Mucosa of gallbladder (tissue), 1 donor: ENCODE measurements around the gene IPO4. TPM values are rescaled to one million over a fixed set of nuclear protein-coding genes. Genes with fewer than 3 reads are reported as not detected.

Source experiments
- DNase-seq: peaks from one replicate; pipeline ENCODE4 v3.0.0-alpha.2; 2020; ENCODE audit warnings: low spot score
- total RNA-seq: library from RNA; stranded (reverse); gene quantifications from one replicate; pipeline ENCODE4 v1.2.1, GENCODE V29; 2021
- donor health status: DM: no; HTN: no; CAD: no.

The IPO4 gene
- total RNA-seq, 1 donor from 2014 or later: 23.0 TPM

DNA sequence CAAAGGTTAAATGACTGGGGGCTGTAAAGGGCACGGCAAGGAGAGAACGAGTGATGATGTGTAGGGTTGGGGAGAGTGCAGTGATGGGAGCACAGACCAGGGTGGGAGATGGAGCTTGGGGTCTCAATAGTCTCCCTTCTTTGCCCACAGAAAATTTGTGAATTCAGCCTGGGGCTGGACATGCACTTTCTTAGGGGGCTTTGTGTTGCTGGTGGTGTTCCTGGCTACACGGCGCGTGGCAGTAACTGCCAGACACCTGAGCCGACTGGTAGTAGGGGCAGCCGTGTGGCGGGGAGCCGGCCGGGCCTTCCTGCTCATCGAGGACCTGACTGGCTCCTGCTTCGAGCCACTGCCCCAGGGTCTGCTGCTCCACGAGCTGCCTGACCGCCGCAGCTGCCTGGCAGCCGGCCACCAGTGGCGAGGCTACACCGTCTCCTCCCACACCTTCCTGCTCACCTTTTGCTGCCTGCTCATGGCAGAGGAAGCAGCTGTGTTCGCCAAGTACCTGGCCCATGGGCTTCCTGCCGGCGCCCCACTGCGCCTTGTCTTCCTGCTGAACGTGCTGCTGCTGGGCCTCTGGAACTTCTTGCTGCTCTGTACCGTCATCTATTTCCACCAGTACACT, 56.4 kb downstream of the IPO4 start:
- no peak for DNase-seq

DNA sequence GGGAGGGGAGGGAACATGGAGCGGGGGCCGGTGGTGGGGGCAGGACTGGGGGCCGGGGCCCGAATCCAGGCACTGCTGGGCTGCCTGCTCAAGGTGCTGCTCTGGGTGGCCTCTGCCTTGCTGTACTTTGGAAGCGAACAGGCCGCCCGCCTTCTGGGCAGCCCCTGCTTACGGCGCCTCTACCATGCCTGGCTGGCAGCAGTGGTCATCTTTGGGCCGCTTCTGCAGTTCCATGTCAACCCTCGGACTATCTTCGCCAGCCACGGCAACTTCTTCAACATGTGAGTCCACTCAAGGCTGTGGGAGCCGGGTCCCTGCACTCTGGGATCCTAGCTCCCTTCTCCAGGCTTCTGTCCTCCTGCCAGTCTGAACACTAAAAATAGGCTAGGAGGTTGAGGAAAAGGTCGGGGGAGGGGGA, 57.1 kb downstream of the IPO4 start:
- DNase-seq: no peak

DNA sequence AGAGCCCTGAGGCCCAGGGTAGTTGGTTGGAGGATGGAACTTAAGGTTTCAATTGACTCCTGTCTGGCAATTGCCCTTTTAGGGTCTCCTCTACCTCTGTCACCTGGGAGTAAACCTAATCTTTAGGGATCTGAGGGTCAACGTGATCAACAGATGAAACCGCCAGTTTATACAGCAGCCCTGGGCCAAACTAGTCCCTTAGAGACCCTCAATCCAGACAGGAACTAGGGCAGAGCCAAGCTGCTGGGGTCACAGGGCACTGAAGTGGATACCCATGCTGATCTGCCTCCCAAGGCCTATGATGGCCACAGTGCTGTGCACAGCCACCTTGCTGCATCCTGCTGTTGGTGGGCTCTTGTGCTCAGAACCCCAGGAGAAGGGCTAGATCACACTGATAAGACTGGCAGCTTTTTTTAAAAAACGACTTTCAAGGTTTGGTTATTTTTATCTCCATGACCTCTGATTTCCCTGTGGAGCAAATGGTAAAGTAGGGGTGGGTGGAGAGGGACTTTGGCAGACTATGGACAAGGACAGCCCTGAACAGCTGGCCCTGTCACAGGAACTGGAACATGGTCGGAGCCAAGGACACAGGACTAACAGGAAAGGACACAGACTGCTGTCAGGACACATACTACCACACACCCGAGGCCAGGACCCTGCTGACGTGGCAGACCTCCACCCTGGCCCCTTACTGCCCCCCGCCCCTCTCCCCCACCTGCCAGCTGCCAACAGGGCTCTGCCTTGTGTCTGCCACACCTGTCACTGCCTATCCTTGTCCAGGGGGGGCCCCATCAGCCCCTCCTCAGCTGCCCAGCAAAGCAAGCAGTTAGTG, 57.7 kb downstream of the IPO4 start:
- DNase-seq: no peak

DNA sequence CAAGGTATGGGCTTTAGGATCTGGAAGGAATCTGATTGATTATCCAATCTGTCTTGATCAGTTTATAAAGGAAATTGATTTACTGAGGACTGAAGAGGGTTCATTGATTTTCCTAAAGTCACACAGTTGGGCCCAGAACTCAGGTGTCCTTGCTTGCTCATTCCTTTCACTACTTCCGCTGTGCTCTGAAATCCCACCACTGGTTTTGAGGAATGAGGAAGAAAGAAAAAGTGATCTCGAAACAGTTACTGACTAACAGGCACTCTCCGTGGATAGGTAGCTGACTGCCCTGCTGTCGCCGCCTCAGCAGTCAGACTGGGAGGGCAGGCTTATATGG, 58.3 kb downstream of the IPO4 start, which contains the start of gene FITM1:
FITM1 (plus strand) TSS at position 280 of the 337 bp plus-strand sequence. CDS start 905 bp downstream, outside the sequence.
- no peak for DNase-seq

Other genes with a start within 250 kb of the IPO4 start
- 28.5 TPM for gene DHRS4, start 235.0 kb downstream of the IPO4 start, total RNA-seq
- 12.0 TPM for gene DHRS4L2, start 199.9 kb downstream of the IPO4 start, total RNA-seq
- gene CARMIL3, start 136.8 kb downstream of the IPO4 start, total RNA-seq: 1.6 TPM
- 2.2 TPM for gene CPNE6, start 117.3 kb downstream of the IPO4 start, total RNA-seq
- gene PCK2, start 94.5 kb downstream of the IPO4 start, total RNA-seq: 28.9 TPM
- 91.8 TPM for gene DCAF11, start 74.0 kb downstream of the IPO4 start, total RNA-seq
- 2.8 TPM for gene NRL, start 73.9 kb downstream of the IPO4 start, total RNA-seq
- 0.81 TPM for gene FITM1, start 58.2 kb downstream of the IPO4 start, total RNA-seq
- 161 TPM for gene PSME1, start 52.6 kb downstream of the IPO4 start, total RNA-seq
- 24.0 TPM for gene EMC9, start 47.2 kb downstream of the IPO4 start, total RNA-seq
- gene PSME2, start 42.2 kb downstream of the IPO4 start, total RNA-seq: 106 TPM
- 60.7 TPM for gene RNF31, start 41.3 kb downstream of the IPO4 start, total RNA-seq
- 148 TPM for gene IRF9, start 27.6 kb downstream of the IPO4 start, total RNA-seq
- 208 TPM for gene REC8, start 16.7 kb downstream of the IPO4 start, total RNA-seq
- gene TM9SF1, start 6.6 kb upstream of the IPO4 start, total RNA-seq: 94.1 TPM
- gene TSSK4, start 16.9 kb upstream of the IPO4 start, total RNA-seq: 0.40 TPM
- 53.0 TPM for gene CHMP4A, start 24.7 kb upstream of the IPO4 start, total RNA-seq
- gene MDP1, start 27.2 kb upstream of the IPO4 start, total RNA-seq: 20.3 TPM
- gene NEDD8, start 43.6 kb upstream of the IPO4 start, total RNA-seq: 121 TPM
- gene GMPR2, start 44.1 kb upstream of the IPO4 start, total RNA-seq: 91.6 TPM
- 61.8 TPM for gene TINF2, start 53.8 kb upstream of the IPO4 start, total RNA-seq
- gene TGM1, start 74.4 kb upstream of the IPO4 start, total RNA-seq: 3.0 TPM
- 36.0 TPM for gene RABGGTA, start 82.8 kb upstream of the IPO4 start, total RNA-seq
- 39.2 TPM for gene DHRS1, start 111.0 kb upstream of the IPO4 start, total RNA-seq
- 24.7 TPM for gene NOP9, start 111.0 kb upstream of the IPO4 start, total RNA-seq
- 25.6 TPM for gene CIDEB, start 119.2 kb upstream of the IPO4 start, total RNA-seq
- 6.1 TPM for gene LTB4R2, start 121.3 kb upstream of the IPO4 start, total RNA-seq
- 6.5 TPM for gene LTB4R, start 122.7 kb upstream of the IPO4 start, total RNA-seq
- 29.0 TPM for gene ADCY4, start 146.3 kb upstream of the IPO4 start, total RNA-seq
- gene RIPK3, start 151.2 kb upstream of the IPO4 start, total RNA-seq: 56.5 TPM
- 148 TPM for gene NFATC4, start 179.4 kb upstream of the IPO4 start, total RNA-seq
- 30.6 TPM for gene NYNRIN, start 210.2 kb upstream of the IPO4 start, total RNA-seq
- 14.0 TPM for gene CBLN3, start 240.9 kb upstream of the IPO4 start, total RNA-seq
- 93.4 TPM for gene KHNYN, start 241.1 kb upstream of the IPO4 start, total RNA-seq